Gastroesophageal sphincter (tissue), 4 donors: Measurements from ENCODE around the gene ZBTB7C. TPM values are rescaled to one million over a fixed set of nuclear protein-coding genes. Genes with fewer than 3 reads are reported as not detected.

ENCODE experiments used
- ATAC-seq: fragments of 150-250 bp; one replicate; pipeline ENCODE4 v1.9.1; 2016; ENCODE audit warnings: mild to moderate bottlenecking, moderate library complexity
- H3K27ac ChIP-seq, 4 donors: fragments of 200-600 bp; sonication (generic) in 3 of 4; 1 replicate in 3 of 4; 2 replicates in 1 of 4; pipeline ENCODE4 v1.5.1; 2016 to 2019
- H3K27me3 ChIP-seq: fragments of 200-600 bp; sonication (generic); one replicate; pipeline ENCODE4 v1.5.1; 2019
- H3K36me3 ChIP-seq, 2 donors: fragments of 200-600 bp; sonication (generic); one replicate each; pipeline ENCODE4 v1.5.1; 2019; ENCODE audit warnings: control low read depth in 1 of 2
- H3K4me1 ChIP-seq, 3 donors: fragments of 200-600 bp; sonication (generic); 1 replicate in 2 of 3; 2 replicates in 1 of 3; pipeline ENCODE4 v1.5.1; 2016 to 2019; ENCODE audit warnings: control low read depth in 2 of 3
- H3K4me3 ChIP-seq, 2 donors: fragments of 200-600 bp; sonication (generic); one replicate each; pipeline ENCODE4 v1.5.1; 2019; ENCODE audit warnings: mild to moderate bottlenecking in 1 of 2, moderate library complexity in 1 of 2
- H3K9me3 ChIP-seq, 3 donors: fragments of 200-600 bp; sonication (generic); one replicate each; pipeline ENCODE4 v1.5.1; 2017 to 2019; ENCODE audit warnings: control low read depth in 2 of 3
- EP300 ChIP-seq: sonication (generic); formaldehyde crosslinking; IDR thresholded peaks from one replicate; pipeline ENCODE4 v1.6.1; 2017; ENCODE audit warnings: antibody characterized with exemption, mild to moderate bottlenecking
- POLR2A ChIP-seq, 2 donors: fragments of 450-650 bp; IDR thresholded peaks; one replicate each; pipeline ENCODE4 v1.6.1; 2017; ENCODE audit warnings: antibody characterized with exemption in 2 of 2, mild to moderate bottlenecking in 2 of 2, moderate library complexity in 1 of 2
- POLR2AphosphoS5 ChIP-seq: sonication (generic); formaldehyde crosslinking; IDR thresholded peaks from one replicate; pipeline ENCODE4 v1.6.1; 2017; ENCODE audit warnings: antibody characterized with exemption
- WGBS, 2 donors: methylation state at CpG; one replicate each; pipeline ENCODE4 v1.1.5; 2018; ENCODE audit warnings: low coverage in 1 of 2; 5-methylcytosine and 5-hydroxymethylcytosine counted together
- total RNA-seq, 4 donors: library from RNA; depleted of rRNA; stranded (reverse); fragments of >200 nt; gene quantifications; one replicate each; pipeline ENCODE4 v1.1.0, GENCODE V29; 2016
- TF ChIP-seq, protein P1 (sequence below), 4 experiments: fragments of 200-600 bp in 2 of 4; fragments of 450-650 bp in 2 of 4; sonication (generic) in 1 of 4; IDR thresholded peaks; one replicate each; pipeline ENCODE4 v1.5.1; 2017 to 2019; ENCODE audit warnings: antibody characterized with exemption in 4 of 4, mild to moderate bottlenecking in 2 of 4, moderate library complexity in 2 of 4

ZBTB7C gene
- total RNA-seq, 4 donors from 2014 or later = 7.8 to 15.4 (median 11.8) TPM

DNA sequence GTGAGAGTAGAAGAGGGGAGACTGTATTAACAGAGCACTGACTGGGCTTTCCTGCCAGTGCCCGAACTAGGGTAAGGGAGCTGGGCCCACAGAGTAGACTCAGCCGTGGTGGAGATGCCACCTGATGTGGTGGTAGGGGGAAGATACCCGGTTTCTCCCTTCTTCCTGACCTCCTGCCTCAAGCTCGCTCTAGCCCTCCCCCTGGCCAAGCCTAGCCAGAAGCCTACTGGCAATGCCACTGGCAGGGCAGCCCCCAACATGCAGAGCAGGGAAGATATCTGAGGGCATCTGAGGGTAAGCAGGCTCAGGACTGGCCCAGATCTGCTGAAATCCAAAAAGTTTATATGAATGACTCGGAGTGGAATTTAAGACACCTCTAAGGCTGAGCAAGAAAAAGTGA, 316.1 kb downstream of the ZBTB7C start:
- no peaks in the 10 kb centered on the region for H3K9me3 ChIP-seq
- ATAC-seq = no peak
- H3K27me3 ChIP-seq = no peaks in the 10 kb centered on the region
- no peak for TF ChIP-seq EP300
- no peak for TF ChIP-seq POLR2AphosphoS5
- no peak for TF ChIP-seq POLR2A (IDR thresholded peaks at IDR 0.05)
- TF ChIP-seq, protein P1, sequence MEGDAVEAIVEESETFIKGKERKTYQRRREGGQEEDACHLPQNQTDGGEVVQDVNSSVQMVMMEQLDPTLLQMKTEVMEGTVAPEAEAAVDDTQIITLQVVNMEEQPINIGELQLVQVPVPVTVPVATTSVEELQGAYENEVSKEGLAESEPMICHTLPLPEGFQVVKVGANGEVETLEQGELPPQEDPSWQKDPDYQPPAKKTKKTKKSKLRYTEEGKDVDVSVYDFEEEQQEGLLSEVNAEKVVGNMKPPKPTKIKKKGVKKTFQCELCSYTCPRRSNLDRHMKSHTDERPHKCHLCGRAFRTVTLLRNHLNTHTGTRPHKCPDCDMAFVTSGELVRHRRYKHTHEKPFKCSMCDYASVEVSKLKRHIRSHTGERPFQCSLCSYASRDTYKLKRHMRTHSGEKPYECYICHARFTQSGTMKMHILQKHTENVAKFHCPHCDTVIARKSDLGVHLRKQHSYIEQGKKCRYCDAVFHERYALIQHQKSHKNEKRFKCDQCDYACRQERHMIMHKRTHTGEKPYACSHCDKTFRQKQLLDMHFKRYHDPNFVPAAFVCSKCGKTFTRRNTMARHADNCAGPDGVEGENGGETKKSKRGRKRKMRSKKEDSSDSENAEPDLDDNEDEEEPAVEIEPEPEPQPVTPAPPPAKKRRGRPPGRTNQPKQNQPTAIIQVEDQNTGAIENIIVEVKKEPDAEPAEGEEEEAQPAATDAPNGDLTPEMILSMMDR (IDR thresholded peaks at IDR 0.05) = no peak
- H3K4me3 ChIP-seq = no peak overlapping the region
- WGBS, 2 donors = 72 to 80% methylated on average over 1 to 3 of the region's 5 CpGs
- H3K27ac ChIP-seq = no peak overlapping the region
- H3K36me3 ChIP-seq = no peaks in the 10 kb centered on the region
- no peaks in the 10 kb centered on the region for H3K4me1 ChIP-seq

- Histone ChIP-seq H3K36me3 (peaks cover 0 to 4% of the 10 kb centered on the region in 2 donors), H3K9me3 (no peaks in the 10 kb centered on the region), H3K27me3 (no peaks in the 10 kb centered on the region), H3K4me3 (no peak overlapping the region), H3K4me1 (no peaks in the 10 kb centered on the region), H3K27ac (no peak overlapping the region)
- TF ChIP-seq, protein P1 (IDR thresholded peaks at IDR 0.05) = no peak
- TF ChIP-seq POLR2A (IDR thresholded peaks at IDR 0.05) (no peak), EP300 (no peak), POLR2AphosphoS5 (no peak)
- no peak for ATAC-seq
- 89 to 90% methylated on average over 3 to 6 of the region's 6 CpGs for WGBS, 2 donors
These were observed 317.2 kb downstream of the ZBTB7C start for GRCh38 chr18:48091869-48092497.

GRCh38 chr18:48090702-48091101, 318.5 kb downstream of the ZBTB7C start:
- Histone ChIP-seq H3K4me3 (no peak overlapping the region), H3K36me3 (peaks cover 0 to 4% of the 10 kb centered on the region in 2 donors), H3K27ac (no peak overlapping the region), H3K27me3 (no peaks in the 10 kb centered on the region), H3K9me3 (no peaks in the 10 kb centered on the region), H3K4me1 (no peaks in the 10 kb centered on the region)
- ATAC-seq = no peak
- 87% methylated on average over 1 of the region's 1 CpG; no CpG with 5 or more reads in 1 of the 2 donors for WGBS, 2 donors
- no peak for TF ChIP-seq EP300
- TF ChIP-seq, protein P1 (IDR thresholded peaks at IDR 0.05) = no peak
- no peak for TF ChIP-seq POLR2AphosphoS5
- TF ChIP-seq POLR2A (IDR thresholded peaks at IDR 0.05) = no peak

- no peaks in the 10 kb centered on the region for H3K9me3 ChIP-seq
- no peaks in the 10 kb centered on the region for H3K27me3 ChIP-seq
- H3K36me3 ChIP-seq = peaks cover 0 to 4% of the 10 kb centered on the region in 2 donors
- no peak overlapping the region for H3K4me3 ChIP-seq
- no peaks in the 10 kb centered on the region for H3K4me1 ChIP-seq
- 90 to 97% methylated on average over 2 to 5 of the region's 9 CpGs for WGBS, 2 donors
- H3K27ac ChIP-seq = no peak overlapping the region
- ATAC-seq = no peak
- no peak for TF ChIP-seq EP300
These were observed 319.2 kb downstream of the ZBTB7C start for GRCh38 chr18:48090021-48090420.

GRCh38 chr18:48085781-48086487, 323.2 kb downstream of the ZBTB7C start:
- no peaks in the 10 kb centered on the region for H3K4me1 ChIP-seq
- H3K9me3 ChIP-seq = no peaks in the 10 kb centered on the region
- TF ChIP-seq, protein P1 (IDR thresholded peaks at IDR 0.05) = no peak
- TF ChIP-seq POLR2AphosphoS5 (no peak), EP300 (no peak)
- H3K36me3 ChIP-seq = peaks cover 0 to 4% of the 10 kb centered on the region in 2 donors
- H3K27ac ChIP-seq = no peak overlapping the region
- H3K27me3 ChIP-seq = no peaks in the 10 kb centered on the region
- no peak for ATAC-seq
- 86 to 96% methylated on average over 2 to 4 of the region's 4 CpGs for WGBS, 2 donors
- H3K4me3 ChIP-seq = no peak overlapping the region
